Measurements from ENCODE around the gene CDK9.
"Not testable (repeated sequence)": the region's sequence is repeated elsewhere in the genome, so short reads cannot be mapped to it uniquely, and the experiment has no call there.

CDK9 gene

DNA sequence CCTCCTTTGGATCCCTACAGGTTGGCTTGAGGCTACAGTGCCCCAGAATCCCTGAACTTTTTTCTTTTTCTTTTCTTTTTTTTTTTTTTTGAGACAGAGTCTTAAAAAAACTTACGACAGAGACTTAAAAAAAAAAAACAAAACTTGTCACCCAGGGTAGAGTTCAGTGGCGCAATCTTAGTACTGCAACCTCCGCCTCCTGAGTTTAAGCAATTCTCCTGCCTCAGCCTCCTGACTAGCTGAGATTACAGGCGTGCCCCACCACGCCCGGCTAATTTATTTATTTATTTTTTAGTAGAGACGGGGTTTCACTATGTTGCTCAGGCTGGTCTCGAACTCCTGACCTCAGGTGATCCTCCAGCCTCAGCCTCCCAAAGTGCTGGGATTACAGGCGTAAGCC, 4.9 kb upstream of the CDK9 start:
- DNase-seq, result not testable (repeated sequence)

DNA sequence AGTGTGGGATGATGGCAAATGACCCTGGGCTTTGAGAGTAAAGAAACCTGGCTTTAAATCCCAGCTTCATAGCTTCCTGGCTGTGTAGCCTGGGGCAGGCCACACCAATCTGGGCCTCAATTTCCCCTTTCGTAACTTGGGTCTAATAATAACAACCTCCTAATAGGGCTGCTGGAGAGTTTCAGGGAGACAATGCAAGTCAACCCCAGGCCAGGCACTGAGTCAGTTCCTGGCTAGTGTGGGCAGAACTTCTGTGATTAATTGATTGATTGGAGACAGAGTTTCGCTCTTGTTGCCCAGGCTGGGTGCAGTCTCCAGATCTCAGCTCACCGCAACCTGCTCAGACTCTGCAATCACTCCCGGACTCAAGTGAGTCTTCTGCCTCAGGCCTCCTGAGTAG, 4.0 kb upstream of the CDK9 start:
- DNase-seq, result no peak

DNA sequence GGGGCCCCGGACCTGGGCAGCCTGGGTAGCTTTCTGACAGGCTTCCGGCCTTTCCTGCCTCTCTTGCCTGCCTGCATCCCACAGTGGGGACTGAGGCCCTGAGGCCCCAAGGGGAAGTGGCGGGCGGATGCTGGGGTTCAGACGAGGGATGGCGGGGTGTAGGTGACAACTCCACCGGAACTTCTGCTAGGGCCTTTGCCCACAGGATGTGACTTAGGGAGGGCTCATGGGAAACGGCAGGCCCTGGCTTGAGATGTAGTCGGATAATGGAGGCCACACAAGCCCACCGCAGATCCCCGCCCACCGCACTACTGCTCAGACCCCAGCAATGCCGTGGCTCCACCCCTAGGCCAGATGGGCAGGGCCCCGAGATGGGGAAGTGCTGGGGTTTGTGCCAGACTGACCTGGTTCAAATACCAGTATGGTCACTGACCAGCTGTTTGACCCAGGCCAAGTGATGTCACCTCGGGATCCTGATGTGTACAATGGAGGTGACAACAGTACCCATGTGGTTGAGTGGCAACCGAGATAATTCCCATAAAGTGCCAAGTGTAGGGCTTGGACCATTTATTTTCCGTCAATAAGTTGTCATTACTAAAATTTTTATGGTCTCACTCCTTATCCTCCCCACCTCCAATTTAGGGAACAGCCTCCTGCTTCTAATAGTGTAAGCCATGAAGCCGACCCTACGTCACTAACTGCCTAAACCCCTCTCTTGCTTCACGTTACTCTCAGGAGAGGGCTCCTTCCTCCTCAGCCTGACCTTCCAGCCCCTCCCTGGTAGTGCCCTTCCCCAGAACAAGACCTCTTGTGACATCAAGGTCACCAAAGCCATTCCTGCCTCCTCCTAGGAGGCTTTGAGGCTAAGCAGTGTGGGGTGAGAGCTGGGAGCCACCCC, 2.5 kb upstream of the CDK9 start:
- no peak for DNase-seq

DNA sequence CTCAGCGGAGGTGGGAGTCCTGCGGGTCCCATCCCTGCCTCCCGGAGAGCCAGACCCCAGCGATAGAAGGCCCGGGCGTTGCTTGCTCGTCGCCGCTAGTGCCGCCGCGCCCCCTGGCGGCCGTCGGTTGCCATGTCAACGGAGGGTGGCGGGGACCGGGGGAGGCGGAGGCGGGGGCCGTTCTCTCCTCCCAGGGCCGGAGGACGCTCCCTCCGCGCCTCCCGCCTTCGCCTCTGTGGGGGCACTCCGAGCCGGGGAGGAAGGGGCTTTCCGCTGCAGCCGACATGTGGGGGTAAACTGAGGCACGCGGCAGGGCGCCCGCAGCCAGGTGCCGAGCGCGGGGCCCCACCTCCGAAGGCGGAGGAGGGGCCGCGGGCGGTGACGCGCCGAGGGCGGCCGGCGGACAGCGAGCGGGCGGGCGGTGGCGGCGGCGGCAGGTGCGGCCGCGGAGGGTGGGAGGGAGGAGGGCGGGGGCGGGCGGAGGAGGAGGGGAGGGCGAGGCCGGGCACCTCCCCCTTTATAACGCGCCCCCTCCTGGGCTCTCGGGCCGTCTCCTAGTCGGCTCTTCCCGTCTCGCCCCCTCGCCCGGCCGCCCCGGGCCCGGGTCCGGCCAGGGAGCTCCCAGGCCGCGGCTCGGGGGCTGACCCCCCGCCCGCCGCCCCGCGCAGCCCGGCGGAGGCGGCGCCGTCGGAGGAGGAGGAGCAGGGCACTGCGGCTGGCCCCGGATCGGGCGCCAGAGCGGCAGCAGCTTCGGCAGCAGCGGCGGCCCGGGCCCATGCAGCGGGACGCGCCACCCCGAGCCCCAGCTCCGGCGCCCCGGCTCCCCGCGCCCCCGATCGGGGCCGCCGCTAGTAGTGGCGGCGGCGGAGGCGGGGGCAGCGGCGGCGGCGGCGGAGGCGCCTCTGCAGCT, 556 bp upstream of the CDK9 start:
- peak; percentile 61 for DNase-seq

DNA sequence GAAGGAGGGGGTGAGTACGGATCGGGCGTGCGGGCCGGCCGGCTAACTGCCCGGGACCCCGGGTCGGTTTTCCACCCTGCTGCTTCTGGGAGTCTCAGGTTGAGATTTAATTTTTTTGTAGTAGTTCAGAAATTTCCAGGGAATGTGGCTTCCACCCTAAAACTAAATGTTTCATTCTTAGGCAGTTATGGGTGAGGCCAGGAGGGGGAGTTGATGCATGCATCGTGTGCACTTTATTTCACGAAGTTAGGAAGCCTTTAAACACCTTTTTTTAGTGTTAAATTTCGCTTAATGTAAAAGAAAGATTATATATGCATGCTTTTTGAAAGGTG, 905 bp downstream of the CDK9 start:
- DNase-seq, result no peak

DNA sequence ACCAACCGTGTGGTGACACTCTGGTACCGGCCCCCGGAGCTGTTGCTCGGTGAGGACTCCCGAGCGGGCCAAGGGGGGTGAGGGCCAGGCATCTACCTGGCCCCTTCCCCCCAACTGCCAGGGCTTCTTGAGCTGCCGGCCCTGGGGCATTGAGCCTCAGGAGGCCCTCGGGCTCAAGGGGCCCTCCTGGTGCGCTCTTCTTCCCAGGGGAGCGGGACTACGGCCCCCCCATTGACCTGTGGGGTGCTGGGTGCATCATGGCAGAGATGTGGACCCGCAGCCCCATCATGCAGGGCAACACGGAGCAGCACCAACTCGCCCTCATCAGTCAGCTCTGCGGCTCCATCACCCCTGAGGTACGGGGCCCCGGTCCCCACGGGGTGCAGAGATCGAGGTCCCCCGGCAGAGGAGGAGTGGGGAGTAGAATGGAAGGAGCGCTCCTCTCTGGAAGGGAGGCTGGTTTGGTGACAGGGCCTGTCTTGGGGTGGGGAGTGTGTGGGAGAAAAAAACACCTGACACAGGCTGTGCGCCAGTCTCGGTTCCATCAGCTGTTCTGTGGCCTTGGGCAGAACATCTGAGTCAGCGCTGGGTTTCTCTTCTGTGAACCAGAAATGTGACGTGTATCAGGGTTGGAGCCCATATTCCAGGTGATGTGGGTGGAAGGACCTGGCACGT, 2.6 kb downstream of the CDK9 start:
- no peak for DNase-seq

DNA sequence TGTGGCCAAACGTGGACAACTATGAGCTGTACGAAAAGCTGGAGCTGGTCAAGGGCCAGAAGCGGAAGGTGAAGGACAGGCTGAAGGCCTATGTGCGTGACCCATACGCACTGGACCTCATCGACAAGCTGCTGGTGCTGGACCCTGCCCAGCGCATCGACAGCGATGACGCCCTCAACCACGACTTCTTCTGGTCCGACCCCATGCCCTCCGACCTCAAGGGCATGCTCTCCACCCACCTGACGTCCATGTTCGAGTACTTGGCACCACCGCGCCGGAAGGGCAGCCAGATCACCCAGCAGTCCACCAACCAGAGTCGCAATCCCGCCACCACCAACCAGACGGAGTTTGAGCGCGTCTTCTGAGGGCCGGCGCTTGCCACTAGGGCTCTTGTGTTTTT, 3.3 kb downstream of the CDK9 start:
- no peak for DNase-seq

DNA sequence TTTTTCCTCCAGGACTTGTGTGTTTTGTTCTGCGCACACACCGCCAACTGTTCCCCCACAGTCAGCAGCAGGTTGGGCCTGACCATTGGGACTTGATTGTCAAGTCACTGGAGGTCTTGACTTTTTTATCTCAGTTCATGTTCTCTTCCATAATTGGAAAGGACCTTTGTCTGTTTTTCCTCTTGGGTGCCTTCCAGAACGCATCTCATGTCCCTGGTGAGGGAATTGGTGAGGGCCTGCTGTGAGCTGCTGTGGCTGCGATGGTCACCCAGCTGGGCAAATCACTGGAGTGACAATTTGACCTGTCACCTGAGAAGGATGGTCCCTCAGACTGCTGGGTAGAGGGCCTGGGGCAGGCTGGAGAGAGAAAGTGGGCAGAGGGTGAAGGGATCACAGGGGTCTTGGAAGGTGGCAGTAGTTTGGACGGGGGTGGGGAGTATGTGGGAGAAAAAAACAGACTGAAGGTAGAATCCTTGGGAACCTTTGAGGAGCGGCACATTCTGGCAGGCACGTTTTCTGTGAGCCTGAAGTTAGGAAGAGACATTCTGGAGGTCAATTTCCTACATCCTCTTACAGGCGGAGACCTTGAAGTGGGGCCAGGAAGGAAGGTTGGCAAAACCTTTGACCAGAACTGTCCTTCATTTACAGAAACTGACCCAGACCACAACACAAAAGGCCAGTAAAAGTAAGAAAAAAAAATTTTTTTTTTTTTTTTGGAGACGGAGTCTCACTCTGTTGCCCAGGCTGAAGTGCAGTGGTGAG, 4.4 kb downstream of the CDK9 start:
- DNase-seq, result no peak

DNA sequence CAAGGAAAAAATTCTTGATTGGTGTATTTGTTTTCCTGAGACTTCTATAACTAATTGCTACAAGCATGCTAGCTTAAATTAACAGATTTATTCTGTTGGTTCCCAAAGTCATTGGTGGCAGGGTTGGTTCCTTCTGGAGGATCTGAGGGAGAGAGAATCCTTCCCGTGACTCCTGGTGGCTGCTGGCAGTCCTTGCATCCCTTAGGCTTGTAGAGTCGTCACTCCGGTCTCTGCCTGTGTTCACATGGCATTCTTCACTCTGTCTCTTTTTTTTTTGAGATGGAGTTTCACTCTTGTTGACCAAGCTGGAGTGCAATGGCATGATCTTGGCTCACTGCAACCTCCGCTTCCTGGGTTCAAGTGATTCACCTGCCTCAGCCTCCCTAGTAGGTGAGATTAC, 5.3 kb downstream of the CDK9 start:
- no peak for DNase-seq

DNA sequence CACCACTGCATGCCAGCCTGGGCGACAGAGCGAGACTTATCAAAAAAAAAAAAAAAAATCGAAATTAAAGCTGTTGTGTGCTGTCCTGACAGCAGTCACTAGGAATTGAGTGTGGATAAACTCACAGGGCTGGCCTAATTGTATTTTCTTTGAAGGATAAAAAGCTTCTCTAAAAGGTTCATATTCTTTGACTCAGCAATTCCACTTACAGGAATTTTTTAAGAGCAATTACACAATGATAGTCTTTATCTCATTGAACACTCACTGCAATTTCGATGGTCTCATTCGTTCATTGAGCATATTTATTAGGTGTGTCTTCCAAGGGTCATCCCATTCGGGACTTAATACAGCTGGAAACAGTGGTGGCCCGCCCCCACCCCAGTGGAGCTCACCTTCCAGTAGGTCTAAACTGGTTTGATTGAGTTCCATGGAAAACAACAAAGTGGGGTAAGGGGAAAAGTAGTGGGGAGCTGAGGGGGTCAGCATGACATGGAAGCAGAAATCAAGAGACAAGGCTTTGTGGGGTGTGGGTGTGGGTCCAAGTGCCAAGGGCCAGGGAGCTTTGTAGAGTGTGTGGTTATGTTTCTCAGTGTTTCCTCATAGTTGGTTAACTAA, 6.7 kb downstream of the CDK9 start:
- DNase-seq, result no peak

DNA sequence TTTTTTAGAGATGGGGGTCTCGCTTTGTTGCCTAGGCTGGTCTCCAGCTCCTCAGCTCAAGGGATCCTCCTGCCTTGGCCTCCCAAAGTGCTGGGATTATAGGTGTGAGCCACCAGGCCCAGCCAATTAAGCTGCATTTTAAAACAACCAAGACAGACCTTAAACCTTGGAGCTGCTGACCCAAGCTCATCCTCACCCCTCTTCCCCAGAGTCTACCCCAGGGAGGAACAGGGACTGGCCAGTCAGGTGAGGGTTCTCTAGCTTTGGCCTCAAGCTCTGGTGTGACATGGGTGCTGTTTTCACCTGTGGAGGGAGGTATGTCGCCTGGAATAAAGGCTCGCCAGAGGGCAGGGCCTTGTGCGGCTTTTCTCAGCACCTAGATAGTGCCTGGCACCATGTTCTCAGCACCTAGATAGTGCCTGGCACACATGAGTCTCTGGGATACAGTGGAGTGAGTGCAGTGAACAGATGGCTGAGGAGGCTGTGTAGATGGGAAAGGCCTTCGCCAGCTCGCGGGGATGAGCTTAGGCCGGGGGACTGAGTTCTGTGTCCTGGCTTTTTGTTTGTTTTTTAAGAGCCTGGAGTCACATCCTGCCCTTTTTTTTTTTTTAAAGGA, 7.4 kb downstream of the CDK9 start:
- DNase-seq, result no peak

DNA sequence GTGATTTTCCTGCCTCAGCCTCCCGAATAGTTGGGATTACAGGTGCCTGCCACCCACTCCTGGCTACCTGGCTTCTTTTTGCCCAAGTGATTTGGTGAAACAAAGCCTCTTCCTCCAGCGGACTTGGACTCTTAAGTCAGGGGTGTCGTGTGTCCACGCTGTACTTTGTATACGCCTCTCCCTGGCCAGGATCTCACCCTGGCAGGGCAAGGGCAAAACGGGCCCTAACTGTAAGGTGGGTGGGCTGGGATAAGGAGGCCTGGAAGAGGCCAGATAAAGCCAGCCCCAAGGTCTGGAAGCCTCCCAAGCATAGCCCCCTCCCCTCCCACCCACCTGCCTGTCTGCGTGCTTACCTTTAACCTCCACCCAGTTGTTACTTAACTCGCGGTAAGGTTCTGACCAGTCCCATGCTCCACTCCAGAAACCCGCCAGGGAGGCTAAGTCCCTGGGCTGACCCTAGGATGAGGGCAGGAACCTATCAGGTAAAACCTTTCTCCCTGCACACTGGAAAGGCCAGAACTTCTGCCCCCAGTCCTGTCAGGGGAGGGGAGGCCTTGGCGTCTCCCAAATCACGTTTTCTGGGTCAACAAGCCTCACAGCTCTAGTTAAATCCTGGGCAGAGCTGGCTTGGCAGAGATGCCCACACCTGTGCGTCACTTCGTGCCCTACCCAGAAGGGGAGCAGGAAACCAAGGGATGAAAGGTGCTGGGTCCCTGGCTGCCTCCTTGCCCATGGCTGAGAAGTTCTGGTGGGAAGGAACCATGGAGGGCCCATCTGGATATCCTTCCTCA, 8.4 kb downstream of the CDK9 start:
- DNase-seq, result no peak

DNA sequence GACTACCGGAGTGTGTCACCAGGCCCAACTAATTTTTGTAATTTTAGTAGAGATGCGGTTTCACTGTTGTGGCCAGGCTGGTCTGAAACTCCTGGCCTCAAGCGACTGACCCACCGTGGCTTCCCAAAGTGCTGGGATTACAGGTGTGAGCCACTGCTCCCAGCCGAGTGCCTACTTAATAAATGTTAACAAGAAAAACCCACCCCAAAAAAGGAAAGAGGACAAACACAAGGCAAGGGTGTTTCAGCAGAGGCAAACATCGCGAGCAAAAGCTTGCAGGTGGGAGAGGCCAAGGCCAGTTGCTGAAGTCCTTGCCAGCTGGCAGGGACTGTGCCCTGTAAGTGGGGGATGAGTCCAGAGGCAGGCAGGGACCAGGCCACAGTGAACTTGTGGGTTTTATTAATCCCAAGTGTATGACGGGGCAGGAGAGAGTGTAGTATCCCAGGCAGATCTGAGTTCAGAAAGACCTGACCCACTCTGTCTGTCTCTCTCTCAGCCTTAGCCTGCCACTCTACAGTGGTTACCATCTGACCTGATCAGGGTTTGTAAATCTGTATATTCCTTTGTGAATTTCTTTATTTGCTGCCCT, 10.5 kb downstream of the CDK9 start:
- DNase-seq, result no peak

DNA sequence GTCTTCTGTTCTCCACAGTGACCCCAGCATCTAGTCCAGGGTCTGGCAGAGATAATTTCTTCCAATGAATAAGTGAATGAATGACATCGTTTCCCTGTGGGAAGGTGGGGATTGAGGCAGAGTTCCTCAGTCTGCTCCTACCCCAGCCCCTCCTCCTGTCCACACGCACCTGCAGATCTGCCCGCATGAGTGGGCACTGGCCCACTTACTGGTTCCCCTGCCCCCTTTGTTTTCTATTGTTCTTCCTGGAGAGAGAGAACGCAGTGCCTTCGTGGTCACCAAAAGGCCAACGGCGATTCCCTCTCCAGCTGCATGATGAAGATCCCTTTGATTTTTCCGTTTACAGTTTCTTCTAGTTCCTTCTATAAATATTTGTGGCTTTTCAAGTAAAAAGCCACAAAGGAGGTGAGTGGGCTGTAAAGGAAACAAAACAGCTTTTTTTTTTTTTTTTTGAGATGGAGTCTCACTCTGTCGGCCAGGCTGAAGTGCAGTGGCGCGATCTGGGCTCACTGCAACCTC, 11.1 kb downstream of the CDK9 start:
- no peak for DNase-seq

DNA sequence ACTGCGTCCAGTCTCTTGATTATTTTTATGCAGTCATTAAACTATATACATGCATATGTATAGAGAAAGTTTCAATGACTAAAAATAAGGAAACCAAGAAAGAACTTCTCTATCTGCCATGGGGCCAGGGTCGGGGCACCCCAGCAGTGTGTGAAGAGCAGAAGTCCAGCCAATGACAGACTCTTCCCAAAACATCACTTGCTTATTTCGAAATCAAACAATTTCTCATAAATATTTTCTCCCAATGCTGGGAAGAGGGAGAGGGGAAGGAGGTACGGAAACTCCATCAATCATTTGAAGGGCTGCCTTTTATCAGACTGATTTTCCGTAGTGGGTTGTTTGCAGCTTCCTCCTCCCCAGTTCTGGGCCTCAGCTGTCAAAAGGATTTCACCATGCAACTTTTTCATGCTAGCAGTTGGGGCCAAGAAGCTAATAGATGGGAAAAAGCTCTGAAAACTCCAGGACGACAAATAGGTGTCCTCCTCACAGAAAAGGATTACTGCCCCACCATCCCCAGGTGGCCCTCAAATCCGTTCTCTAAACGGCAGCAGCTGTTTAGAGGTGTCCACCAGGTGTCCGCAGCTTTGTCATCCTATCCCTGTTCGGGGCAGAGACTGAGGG, 16.2 kb downstream of the CDK9 start:
- no peak for DNase-seq

DNA sequence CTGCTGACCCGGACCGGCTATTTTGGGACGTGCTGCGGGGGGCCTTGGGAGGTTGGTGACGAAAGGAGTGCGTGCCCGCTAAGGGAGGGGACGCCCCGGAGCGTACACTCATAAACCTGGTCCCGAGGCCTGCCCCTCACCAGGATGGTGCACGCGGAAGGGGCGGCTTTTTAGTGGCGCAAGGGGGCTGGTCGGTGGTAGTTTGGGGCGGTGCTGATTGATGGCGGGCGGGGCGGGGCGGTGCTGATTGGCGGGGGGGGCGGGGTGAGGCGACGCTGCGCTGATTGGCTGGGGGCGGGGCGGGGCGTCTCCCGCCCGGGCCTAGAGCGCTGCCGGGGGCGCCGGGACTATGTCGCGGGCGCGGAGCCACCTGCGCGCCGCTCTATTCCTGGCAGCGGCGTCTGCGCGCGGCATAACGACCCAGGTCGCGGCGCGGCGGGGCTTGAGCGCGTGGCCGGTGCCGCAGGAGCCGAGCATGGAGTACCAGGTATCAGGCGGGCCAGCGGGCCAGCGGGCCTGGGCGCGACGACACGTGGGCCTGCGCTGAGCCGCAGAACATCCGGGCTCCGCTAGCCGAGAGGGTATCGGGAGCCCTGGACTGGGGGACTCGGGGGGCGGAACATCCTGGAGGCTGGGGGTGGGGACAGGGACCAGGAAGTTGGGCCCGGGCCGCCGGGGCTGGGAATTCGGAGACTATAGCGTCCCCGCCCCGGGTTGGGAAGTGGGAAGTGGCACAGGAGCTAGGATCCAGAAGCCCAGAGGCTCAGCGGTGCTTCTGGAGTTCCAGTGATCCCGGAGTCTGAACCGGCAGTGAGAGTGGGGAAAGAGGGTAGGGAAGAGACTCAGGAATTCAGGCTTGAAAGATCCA, 17.0 kb downstream of the CDK9 start, which contains the start of gene FPGS:
TSS of gene FPGS (plus strand) at position 307 of the 868 bp plus-strand sequence. CDS start at position 350, 43 bp downstream.
- peak; percentile 60 for DNase-seq

DNA sequence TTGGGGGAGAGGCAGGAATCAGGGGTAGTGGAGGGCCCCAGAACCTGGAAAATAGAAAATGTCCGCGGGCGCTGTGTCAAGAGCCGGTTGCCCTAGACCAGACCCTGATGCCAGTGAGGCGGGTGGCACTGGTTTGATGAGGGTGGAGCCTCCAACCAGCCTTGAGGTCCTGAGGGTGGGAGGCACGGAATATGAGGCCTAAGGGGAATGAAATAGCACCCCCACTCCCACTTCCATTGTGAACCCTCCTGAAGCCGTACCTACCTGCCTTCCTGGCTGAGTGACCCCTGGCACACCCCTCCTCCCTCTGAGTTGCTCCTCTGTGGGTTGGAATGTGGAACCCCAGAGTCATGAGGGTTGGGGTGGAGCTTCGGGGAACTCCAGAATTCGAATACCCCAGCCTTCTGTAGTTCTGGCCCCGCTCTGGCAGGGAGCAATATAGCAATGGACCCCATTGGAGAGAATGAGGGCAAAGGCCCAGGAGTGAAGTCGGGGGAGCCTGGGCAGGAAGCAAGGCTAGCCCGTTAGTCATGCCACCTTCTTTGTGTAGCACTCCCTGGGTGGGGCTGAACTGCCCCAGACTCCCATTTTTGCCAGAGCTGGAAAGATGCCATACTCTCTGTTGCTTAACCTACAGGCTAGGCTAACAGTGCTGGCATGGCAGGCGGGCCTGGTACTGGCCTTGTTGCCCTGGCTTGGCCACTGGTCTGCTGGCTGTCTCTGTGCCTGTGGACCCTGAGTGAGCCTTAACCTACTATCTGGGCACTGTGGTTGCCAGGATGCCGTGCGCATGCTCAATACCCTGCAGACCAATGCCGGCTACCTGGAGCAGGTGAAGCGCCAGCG, 17.9 kb downstream of the CDK9 start:
- DNase-seq, result peak; percentile 63

DNA sequence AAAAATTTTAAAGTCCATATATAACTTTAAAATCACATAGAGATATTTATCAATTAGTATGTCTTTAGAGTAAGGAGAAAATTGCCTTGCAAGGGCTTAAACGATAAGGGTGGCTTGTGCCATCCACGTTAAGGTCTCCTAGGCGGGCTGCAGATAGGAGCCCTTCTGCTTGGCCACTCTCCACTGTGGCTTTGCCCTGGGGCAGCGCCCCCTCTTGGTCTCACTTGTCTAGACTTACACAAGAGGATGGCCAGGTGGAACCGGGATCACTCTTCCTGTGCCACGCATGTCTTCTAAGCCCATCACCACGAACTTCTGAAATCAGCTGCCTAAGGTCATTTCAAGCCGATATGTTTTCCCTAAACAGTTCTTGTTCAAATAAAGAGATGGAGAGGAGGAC, 19.8 kb downstream of the CDK9 start:
- no peak for DNase-seq
